HL-60 (cell line): Measurements from ENCODE around the gene POLR2J.
"Not testable (repeated sequence)": the region's sequence is repeated elsewhere in the genome, so short reads cannot be mapped to it uniquely, and the experiment has no call there.

Source experiments
- GABPA ChIP-seq: IDR thresholded peaks from 2 replicates; pipeline ENCODE4 v1.6.1; 2012; ENCODE audit warnings: low read depth
- POLR2AphosphoS5 ChIP-seq: IDR thresholded peaks from 2 replicates; pipeline ENCODE4 v1.6.1; 2012; ENCODE audit warnings: low read depth
- REST ChIP-seq: IDR thresholded peaks from 2 replicates; pipeline ENCODE4 v1.6.1; 2012; ENCODE audit warnings: low read depth; ENCODE audit not compliant: insufficient replicate concordance
- SPI1 ChIP-seq: IDR thresholded peaks from 2 replicates; pipeline ENCODE4 v1.6.1; 2012; ENCODE audit warnings: low read depth, mild to moderate bottlenecking, borderline replicate concordance
- TF ChIP-seq, protein P1 (sequence below): IDR thresholded peaks from one replicate; pipeline ENCODE4 v1.5.1; 2011; ENCODE audit warnings: low read length, control low read depth, inconsistent platforms; ENCODE audit not compliant: insufficient read depth

DNA sequence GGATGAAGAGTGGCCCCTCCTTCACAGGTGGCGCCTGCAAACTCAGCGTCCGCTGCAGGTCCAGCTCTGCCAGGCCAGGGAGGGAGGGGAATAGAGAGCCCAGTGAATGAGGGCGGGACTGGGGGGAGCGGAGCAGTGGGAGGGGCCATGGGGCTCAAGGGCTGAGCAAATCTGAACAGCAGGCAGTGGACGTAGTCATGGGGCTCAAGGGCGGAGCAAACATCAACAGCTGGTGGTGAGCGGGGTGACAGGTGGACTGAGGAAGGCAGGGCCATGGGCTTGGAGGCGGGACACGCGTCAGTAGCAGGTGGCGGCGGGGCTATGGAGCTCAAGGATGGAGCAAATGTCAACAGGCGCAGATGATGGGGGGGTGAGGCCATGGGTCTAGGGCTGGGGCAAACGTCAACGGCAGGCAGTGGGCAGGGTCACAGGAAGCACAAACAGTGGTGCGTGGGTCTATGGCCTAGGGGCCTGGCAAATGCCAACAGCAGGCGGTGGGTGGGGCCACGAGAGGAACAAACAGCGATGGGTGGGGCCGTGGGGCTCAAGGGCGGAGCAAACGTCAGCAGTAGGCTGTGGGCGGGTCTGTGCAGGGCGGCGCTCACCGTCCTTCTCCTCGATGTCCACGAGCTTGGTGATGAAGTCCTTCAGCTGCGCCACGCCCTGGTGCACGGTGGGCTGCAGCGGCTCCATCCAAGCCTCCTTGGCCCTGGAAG lies 14.7 kb upstream of the POLR2J start:
- not testable (repeated sequence) for TF ChIP-seq POLR2AphosphoS5, REST, SPI1, GABPA
- TF ChIP-seq, protein P1, sequence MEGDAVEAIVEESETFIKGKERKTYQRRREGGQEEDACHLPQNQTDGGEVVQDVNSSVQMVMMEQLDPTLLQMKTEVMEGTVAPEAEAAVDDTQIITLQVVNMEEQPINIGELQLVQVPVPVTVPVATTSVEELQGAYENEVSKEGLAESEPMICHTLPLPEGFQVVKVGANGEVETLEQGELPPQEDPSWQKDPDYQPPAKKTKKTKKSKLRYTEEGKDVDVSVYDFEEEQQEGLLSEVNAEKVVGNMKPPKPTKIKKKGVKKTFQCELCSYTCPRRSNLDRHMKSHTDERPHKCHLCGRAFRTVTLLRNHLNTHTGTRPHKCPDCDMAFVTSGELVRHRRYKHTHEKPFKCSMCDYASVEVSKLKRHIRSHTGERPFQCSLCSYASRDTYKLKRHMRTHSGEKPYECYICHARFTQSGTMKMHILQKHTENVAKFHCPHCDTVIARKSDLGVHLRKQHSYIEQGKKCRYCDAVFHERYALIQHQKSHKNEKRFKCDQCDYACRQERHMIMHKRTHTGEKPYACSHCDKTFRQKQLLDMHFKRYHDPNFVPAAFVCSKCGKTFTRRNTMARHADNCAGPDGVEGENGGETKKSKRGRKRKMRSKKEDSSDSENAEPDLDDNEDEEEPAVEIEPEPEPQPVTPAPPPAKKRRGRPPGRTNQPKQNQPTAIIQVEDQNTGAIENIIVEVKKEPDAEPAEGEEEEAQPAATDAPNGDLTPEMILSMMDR = not testable (repeated sequence)
